Measurements from ENCODE around the gene WNT7B. TPM values are rescaled to one million over a fixed set of nuclear protein-coding genes. Genes with fewer than 3 reads are reported as not detected.

Gene WNT7B
- total RNA-seq, 1 experiment from 2014 or later, result 0.33 TPM

DNA sequence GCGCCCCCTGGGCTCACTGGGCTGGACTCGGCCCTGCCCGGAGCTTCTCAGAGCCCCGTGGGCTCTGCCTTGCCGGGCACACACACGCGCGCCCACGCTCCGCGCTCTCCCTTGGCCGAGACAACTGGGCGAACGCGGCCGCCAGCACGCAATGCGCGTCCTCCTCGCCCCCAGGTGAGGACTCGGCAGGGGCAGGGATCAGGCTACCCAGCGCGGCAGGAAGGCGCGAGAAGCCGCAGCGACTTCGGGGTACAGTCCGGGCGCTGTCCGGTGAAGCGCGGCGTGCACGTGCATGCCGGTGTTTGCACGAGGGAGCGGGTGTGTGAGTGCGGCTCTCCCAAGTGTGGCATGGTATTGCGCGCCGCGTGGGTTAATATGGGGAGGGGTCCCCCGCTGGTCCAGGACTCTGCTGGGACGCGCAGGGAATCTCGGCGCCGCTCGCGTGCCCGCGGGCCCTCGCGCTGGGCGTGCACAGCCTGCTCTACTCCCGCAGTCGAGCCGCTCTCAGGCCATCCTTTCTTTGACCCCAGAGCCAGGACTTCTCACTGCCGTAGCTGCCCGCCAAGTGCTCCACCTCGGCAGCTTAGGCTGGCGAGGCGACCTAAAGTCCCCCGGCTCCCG lies 5.4 kb downstream of the WNT7B start (continued):
- TF ChIP-seq, protein P1, sequence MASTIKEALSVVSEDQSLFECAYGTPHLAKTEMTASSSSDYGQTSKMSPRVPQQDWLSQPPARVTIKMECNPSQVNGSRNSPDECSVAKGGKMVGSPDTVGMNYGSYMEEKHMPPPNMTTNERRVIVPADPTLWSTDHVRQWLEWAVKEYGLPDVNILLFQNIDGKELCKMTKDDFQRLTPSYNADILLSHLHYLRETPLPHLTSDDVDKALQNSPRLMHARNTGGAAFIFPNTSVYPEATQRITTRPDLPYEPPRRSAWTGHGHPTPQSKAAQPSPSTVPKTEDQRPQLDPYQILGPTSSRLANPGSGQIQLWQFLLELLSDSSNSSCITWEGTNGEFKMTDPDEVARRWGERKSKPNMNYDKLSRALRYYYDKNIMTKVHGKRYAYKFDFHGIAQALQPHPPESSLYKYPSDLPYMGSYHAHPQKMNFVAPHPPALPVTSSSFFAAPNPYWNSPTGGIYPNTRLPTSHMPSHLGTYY (CRISPR knock-in tag; IDR thresholded peaks at IDR 0.05), result no peak
- TF ChIP-seq TEAD1 (CRISPR knock-in tag; IDR thresholded peaks at IDR 0.05) (peak; percentile 75; the same call in 1 of the 2 replicates), ZBTB21 (CRISPR knock-in tag; IDR thresholded peaks at IDR 0.05; ENCODE audit: borderline replicate concordance) (0 out of 2 replicates have a peak, but pooled peaks have one; percentile 60)

DNA sequence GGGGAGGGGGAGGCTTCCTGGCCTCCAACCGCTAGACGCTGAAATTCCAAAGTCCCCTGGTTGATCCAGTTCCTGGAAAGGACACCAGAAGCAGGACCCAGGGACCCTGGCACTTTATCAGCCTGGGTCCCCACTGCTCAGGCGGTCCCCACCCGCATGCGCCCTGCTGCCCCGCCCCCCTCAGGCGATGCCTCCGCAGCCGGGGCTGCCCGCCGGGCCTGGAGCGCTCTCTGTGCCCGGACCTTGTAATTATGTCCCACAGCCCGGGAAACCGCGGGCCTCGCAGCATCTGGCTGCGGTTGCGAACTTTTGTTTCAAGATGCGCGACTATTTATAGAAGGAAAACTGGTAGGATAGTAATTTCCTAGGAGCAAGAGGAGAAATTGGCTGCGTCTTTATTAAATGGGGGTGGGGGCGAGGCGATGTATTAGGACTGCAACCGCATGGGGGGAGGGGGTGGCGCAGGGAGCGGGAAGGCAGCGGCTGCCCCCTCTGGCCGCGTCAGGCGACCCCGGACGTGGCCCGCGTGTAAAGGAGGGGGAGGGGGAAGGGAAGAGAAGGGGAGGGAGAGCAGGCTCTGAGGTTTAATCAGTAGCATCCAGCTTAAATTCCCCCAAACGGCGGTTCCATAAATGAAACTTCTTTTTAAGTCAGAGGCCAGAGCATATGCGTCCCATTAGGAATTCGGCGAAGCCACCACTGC lies 6.1 kb downstream of the WNT7B start:
- CTCF ChIA-PET, result interaction anchor here (0.6 to 3.0 kb wide), 8 partner anchors 22 to 393 kb away, joined by 3 to 69 read pairs (median 4); no protein-coding TSS in a partner anchor
- no peaks in the 10 kb centered on the region for H3K9me3 Mint-ChIP-seq
- TF ChIP-seq ZNF263 (CRISPR knock-in tag; IDR thresholded peaks at IDR 0.05; ENCODE audit: low read depth) (no peak), GABPB1 (CRISPR knock-in tag; IDR thresholded peaks at IDR 0.05) (no peak), MYBL2 (CRISPR knock-in tag; IDR thresholded peaks at IDR 0.05) (peak; percentile 5; the same call in 1 of the 2 replicates)
- H3K36me3 Mint-ChIP-seq, result peaks cover 3% of the 10 kb centered on the region
- no peak overlapping the region for H3K27ac Mint-ChIP-seq
- DNase-seq (ENCODE audit: low spot score) (no peak), ATAC-seq (peak; percentile 4; the same call in 1 of the 2 replicates)
- POLR2A ChIA-PET, result no interaction called here
- peak overlapping the region; percentile 67 for H3K4me3 Mint-ChIP-seq
- peaks cover 22% of the 10 kb centered on the region for H3K4me1 Mint-ChIP-seq
- peaks cover 78% of the 10 kb centered on the region for H3K27me3 Mint-ChIP-seq (ENCODE audit: low read depth)

DNA sequence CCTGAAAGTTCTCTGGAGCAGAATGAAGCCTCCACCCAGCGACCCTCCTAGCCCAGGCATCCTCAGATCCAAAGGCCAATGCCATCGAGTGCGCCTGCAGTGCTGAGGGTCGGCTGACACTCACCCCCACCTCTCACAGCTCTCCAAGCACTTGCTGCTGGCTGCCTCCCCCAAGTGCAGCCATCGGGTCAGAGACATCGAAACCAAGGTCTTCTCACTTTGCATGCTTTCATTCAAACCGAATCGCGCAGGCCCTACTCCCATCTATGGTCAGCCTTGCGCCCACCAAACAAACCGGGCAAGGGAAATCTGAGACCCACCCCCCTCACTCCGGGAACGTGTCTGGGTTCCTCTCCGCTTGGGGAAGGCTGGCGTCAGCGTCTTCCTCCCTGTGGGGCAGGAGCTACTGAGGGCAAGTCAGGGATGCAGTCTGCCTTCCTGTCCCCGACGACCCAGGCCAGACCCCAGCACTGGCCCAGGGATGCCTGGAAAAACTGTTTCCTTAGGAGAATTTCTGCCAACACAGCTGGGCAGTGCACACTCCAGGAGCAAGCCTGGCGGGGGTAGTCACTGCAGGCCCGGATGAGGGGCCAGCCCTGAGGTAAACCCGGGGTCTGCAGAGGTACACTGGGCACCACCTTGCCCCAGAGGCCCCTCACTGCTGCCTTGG lies 7.0 kb downstream of the WNT7B start:
- Mint-ChIP-seq H3K36me3 (peaks cover 3% of the 10 kb centered on the region), H3K4me1 (peaks cover 23% of the 10 kb centered on the region), H3K27ac (no peak overlapping the region), H3K9me3 (no peaks in the 10 kb centered on the region), H3K4me3 (no peak overlapping the region; the same call in 1 of the 2 replicates), H3K27me3 (ENCODE audit: low read depth) (peaks cover 69% of the 10 kb centered on the region)
- ATAC-seq (no peak), DNase-seq (ENCODE audit: low spot score) (no peak)
- ChIA-PET POLR2A (no interaction called here), CTCF (interaction anchor here (0.5 to 3.0 kb wide), 20 partner anchors 9 to 392 kb away, joined by 3 to 69 read pairs (median 4); no protein-coding TSS in a partner anchor)
- TF ChIP-seq ZNF219 (CRISPR knock-in tag; IDR thresholded peaks at IDR 0.05; ENCODE audit: borderline replicate concordance), result no peak
- TF ChIP-seq ATF1 (CRISPR knock-in tag; IDR thresholded peaks at IDR 0.05), result no peak
- TF ChIP-seq, protein P2, sequence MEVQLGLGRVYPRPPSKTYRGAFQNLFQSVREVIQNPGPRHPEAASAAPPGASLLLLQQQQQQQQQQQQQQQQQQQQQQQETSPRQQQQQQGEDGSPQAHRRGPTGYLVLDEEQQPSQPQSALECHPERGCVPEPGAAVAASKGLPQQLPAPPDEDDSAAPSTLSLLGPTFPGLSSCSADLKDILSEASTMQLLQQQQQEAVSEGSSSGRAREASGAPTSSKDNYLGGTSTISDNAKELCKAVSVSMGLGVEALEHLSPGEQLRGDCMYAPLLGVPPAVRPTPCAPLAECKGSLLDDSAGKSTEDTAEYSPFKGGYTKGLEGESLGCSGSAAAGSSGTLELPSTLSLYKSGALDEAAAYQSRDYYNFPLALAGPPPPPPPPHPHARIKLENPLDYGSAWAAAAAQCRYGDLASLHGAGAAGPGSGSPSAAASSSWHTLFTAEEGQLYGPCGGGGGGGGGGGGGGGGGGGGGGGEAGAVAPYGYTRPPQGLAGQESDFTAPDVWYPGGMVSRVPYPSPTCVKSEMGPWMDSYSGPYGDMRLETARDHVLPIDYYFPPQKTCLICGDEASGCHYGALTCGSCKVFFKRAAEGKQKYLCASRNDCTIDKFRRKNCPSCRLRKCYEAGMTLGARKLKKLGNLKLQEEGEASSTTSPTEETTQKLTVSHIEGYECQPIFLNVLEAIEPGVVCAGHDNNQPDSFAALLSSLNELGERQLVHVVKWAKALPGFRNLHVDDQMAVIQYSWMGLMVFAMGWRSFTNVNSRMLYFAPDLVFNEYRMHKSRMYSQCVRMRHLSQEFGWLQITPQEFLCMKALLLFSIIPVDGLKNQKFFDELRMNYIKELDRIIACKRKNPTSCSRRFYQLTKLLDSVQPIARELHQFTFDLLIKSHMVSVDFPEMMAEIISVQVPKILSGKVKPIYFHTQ (CRISPR knock-in tag; IDR thresholded peaks at IDR 0.05), result no peak
- no peak for TF ChIP-seq SMAD3 (CRISPR knock-in tag; IDR thresholded peaks at IDR 0.05; ENCODE audit: borderline replicate concordance)
- no peak for TF ChIP-seq TEAD1 (CRISPR knock-in tag; IDR thresholded peaks at IDR 0.05)
- no peak for TF ChIP-seq SMAD4 (CRISPR knock-in tag; IDR thresholded peaks at IDR 0.05)
- TF ChIP-seq, protein P3, sequence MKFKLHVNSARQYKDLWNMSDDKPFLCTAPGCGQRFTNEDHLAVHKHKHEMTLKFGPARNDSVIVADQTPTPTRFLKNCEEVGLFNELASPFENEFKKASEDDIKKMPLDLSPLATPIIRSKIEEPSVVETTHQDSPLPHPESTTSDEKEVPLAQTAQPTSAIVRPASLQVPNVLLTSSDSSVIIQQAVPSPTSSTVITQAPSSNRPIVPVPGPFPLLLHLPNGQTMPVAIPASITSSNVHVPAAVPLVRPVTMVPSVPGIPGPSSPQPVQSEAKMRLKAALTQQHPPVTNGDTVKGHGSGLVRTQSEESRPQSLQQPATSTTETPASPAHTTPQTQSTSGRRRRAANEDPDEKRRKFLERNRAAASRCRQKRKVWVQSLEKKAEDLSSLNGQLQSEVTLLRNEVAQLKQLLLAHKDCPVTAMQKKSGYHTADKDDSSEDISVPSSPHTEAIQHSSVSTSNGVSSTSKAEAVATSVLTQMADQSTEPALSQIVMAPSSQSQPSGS (CRISPR knock-in tag; IDR thresholded peaks at IDR 0.05; ENCODE audit: borderline replicate concordance, low read depth), result no peak
- TF ChIP-seq JAZF1 (CRISPR knock-in tag; IDR thresholded peaks at IDR 0.05), result no peak
- no peak for TF ChIP-seq ETV6 (CRISPR knock-in tag; IDR thresholded peaks at IDR 0.05)
- TF ChIP-seq, protein P4, sequence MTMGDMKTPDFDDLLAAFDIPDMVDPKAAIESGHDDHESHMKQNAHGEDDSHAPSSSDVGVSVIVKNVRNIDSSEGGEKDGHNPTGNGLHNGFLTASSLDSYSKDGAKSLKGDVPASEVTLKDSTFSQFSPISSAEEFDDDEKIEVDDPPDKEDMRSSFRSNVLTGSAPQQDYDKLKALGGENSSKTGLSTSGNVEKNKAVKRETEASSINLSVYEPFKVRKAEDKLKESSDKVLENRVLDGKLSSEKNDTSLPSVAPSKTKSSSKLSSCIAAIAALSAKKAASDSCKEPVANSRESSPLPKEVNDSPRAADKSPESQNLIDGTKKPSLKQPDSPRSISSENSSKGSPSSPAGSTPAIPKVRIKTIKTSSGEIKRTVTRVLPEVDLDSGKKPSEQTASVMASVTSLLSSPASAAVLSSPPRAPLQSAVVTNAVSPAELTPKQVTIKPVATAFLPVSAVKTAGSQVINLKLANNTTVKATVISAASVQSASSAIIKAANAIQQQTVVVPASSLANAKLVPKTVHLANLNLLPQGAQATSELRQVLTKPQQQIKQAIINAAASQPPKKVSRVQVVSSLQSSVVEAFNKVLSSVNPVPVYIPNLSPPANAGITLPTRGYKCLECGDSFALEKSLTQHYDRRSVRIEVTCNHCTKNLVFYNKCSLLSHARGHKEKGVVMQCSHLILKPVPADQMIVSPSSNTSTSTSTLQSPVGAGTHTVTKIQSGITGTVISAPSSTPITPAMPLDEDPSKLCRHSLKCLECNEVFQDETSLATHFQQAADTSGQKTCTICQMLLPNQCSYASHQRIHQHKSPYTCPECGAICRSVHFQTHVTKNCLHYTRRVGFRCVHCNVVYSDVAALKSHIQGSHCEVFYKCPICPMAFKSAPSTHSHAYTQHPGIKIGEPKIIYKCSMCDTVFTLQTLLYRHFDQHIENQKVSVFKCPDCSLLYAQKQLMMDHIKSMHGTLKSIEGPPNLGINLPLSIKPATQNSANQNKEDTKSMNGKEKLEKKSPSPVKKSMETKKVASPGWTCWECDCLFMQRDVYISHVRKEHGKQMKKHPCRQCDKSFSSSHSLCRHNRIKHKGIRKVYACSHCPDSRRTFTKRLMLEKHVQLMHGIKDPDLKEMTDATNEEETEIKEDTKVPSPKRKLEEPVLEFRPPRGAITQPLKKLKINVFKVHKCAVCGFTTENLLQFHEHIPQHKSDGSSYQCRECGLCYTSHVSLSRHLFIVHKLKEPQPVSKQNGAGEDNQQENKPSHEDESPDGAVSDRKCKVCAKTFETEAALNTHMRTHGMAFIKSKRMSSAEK (CRISPR knock-in tag; IDR thresholded peaks at IDR 0.05; ENCODE audit: borderline replicate concordance), result no peak
- TF ChIP-seq RELA (CRISPR knock-in tag; IDR thresholded peaks at IDR 0.05; ENCODE audit: borderline replicate concordance), result no peak
- no peak for TF ChIP-seq MXD4 (CRISPR knock-in tag; IDR thresholded peaks at IDR 0.05; ENCODE audit: borderline replicate concordance)
- TF ChIP-seq ZNF671 (CRISPR knock-in tag; IDR thresholded peaks at IDR 0.05), result no peak
- TF ChIP-seq, protein P5, sequence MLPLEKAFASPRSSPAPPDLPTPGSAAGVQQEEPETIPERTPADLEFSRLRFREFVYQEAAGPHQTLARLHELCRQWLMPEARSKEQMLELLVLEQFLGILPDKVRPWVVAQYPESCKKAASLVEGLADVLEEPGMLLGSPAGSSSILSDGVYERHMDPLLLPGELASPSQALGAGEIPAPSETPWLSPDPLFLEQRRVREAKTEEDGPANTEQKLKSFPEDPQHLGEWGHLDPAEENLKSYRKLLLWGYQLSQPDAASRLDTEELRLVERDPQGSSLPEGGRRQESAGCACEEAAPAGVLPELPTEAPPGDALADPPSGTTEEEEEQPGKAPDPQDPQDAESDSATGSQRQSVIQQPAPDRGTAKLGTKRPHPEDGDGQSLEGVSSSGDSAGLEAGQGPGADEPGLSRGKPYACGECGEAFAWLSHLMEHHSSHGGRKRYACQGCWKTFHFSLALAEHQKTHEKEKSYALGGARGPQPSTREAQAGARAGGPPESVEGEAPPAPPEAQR (CRISPR knock-in tag; IDR thresholded peaks at IDR 0.05), result no peak
